Neural progenitor cell (in vitro differentiated cells): ENCODE results near the gene NEU2. TPM values are rescaled to one million over a fixed set of nuclear protein-coding genes. Genes with fewer than 3 reads are reported as not detected.

Experiments used
- DNase-seq: peaks from one replicate; pipeline ENCODE4 v3.0.0-alpha.2; 2016; ENCODE audit warnings: low spot score
- H2AFZ ChIP-seq: fragments of 200-600 bp; sonication (generic); replicated peaks from 2 replicates; pipeline ENCODE4 v1.6.1; 2016; ENCODE audit warnings: antibody characterized with exemption
- H3F3A ChIP-seq: fragments of 200-600 bp; sonication (generic); 2 replicates; pipeline ENCODE4 v1.6.1; 2016; ENCODE audit warnings: antibody characterized with exemption, low read depth
- H3K27ac ChIP-seq: fragments of 200-600 bp; sonication (generic); 2 replicates; pipeline ENCODE4 v1.5.1; 2016; ENCODE audit warnings: mild to moderate bottlenecking
- H3K27me3 ChIP-seq: fragments of 200-600 bp; sonication (generic); 2 replicates; pipeline ENCODE4 v1.6.1; 2016; ENCODE audit warnings: mild to moderate bottlenecking, moderate library complexity
- H3K36me3 ChIP-seq: fragments of 200-600 bp; sonication (generic); 2 replicates; pipeline ENCODE4 v1.5.1; 2016
- H3K4me1 ChIP-seq: fragments of 200-600 bp; sonication (generic); 2 replicates; pipeline ENCODE4 v1.6.1; 2016; ENCODE audit warnings: mixed run types
- H3K4me2 ChIP-seq: fragments of 200-600 bp; sonication (generic); 2 replicates; pipeline ENCODE4 v1.6.1; 2016
- H3K4me3 ChIP-seq: fragments of 200-600 bp; sonication (generic); 2 replicates; pipeline ENCODE4 v1.5.1; 2016
- H3K79me2 ChIP-seq: fragments of 200-600 bp; sonication (generic); 2 replicates; pipeline ENCODE4 v1.6.1; 2016; ENCODE audit warnings: low read depth
- H3K9ac ChIP-seq: fragments of 200-600 bp; sonication (generic); 2 replicates; pipeline ENCODE4 v1.6.1; 2016
- H3K9me3 ChIP-seq: fragments of 200-600 bp; sonication (generic); 2 replicates; pipeline ENCODE4 v1.5.1; 2016; ENCODE audit warnings: low read depth
- H4K20me1 ChIP-seq: fragments of 200-600 bp; sonication (generic); 2 replicates; pipeline ENCODE4 v1.6.1; 2016; ENCODE audit warnings: low read depth
- H3K27ac Mint-ChIP-seq: 3 replicates; pipeline ENCODE4 v1.8.0; 2021; ENCODE audit warnings: mixed read lengths
- H3K27me3 Mint-ChIP-seq: 2 replicates; pipeline ENCODE4 v1.8.0; 2022; ENCODE audit warnings: low read depth, mild to moderate bottlenecking, inconsistent platforms, moderate library complexity, mixed read lengths; ENCODE audit not compliant: insufficient read depth
- H3K36me3 Mint-ChIP-seq: 3 replicates; pipeline ENCODE4 v1.8.0; 2021; ENCODE audit warnings: mixed read lengths
- H3K4me1 Mint-ChIP-seq: 3 replicates; pipeline ENCODE4 v1.8.0; 2021; ENCODE audit warnings: mixed read lengths
- H3K4me3 Mint-ChIP-seq: 3 replicates; pipeline ENCODE4 v1.8.0; 2021; ENCODE audit warnings: mild to moderate bottlenecking, moderate library complexity, mixed read lengths
- H3K9me3 Mint-ChIP-seq: 3 replicates; pipeline ENCODE4 v1.8.0; 2020; ENCODE audit warnings: mixed read lengths
- CTCF ChIP-seq: fragments of 200-600 bp; sonication (generic); IDR thresholded peaks from 2 replicates; pipeline ENCODE4 v1.5.1; 2017; ENCODE audit warnings: antibody characterized with exemption, mild to moderate bottlenecking
- EZH2 ChIP-seq: fragments of 200-600 bp; sonication (generic); IDR thresholded peaks from 2 replicates; pipeline ENCODE4 v1.6.1; 2017; ENCODE audit warnings: antibody characterized with exemption, mild to moderate bottlenecking, moderate library complexity
- EZH2phosphoT487 ChIP-seq: fragments of 200-600 bp; sonication (generic); IDR thresholded peaks from 2 replicates; pipeline ENCODE4 v1.6.1; 2017; ENCODE audit warnings: antibody characterized with exemption
- total RNA-seq: library from RNA; depleted of rRNA; stranded (reverse); fragments of >200 nt; gene quantifications from 2 replicates; pipeline ENCODE4 v1.2.3, GENCODE V29; 2015; ENCODE audit warnings: low replicate concordance

NEU2 gene
- total RNA-seq, 1 donor from 2014 or later: not detected

GRCh38 chr2:233011268-233011650 lies 21.2 kb upstream of the NEU2 start:
- no peaks in the 10 kb centered on the region for H3K36me3 Mint-ChIP-seq
- no peaks in the 10 kb centered on the region for H3K9me3 ChIP-seq
- H3K4me3 Mint-ChIP-seq: no peak overlapping the region
- H3K4me3 ChIP-seq: no peak overlapping the region
- H3K27ac Mint-ChIP-seq: no peak overlapping the region
- H4K20me1 ChIP-seq: no peaks in the 10 kb centered on the region
- peaks cover 3% of the 10 kb centered on the region for H3K9me3 Mint-ChIP-seq
- H3K79me2 ChIP-seq: no peaks in the 10 kb centered on the region
- H3K27ac ChIP-seq: no peak overlapping the region
- no peaks in the 10 kb centered on the region for H3F3A ChIP-seq
- DNase-seq: no peak
- H3K27me3 Mint-ChIP-seq: peaks cover 6% of the 10 kb centered on the region
- no peak overlapping the region for H3K4me2 ChIP-seq
- H3K4me1 Mint-ChIP-seq: no peaks in the 10 kb centered on the region
- H3K36me3 ChIP-seq: no peaks in the 10 kb centered on the region
- no peak for TF ChIP-seq EZH2
- TF ChIP-seq EZH2phosphoT487: no peak
- no peak for TF ChIP-seq CTCF
- H3K4me1 ChIP-seq: no peaks in the 10 kb centered on the region
- no peaks in the 10 kb centered on the region for H3K27me3 ChIP-seq
- no peak overlapping the region for H2AFZ ChIP-seq
- no peak overlapping the region for H3K9ac ChIP-seq

GRCh38 chr2:233011702-233012131 lies 20.8 kb upstream of the NEU2 start:
- Histone ChIP-seq H3K9ac (no peak overlapping the region), H4K20me1 (no peaks in the 10 kb centered on the region), H3K4me3 (no peak overlapping the region), H3F3A (no peaks in the 10 kb centered on the region), H3K4me1 (no peaks in the 10 kb centered on the region), H2AFZ (no peak overlapping the region), H3K79me2 (no peaks in the 10 kb centered on the region), H3K27ac (no peak overlapping the region), H3K36me3 (no peaks in the 10 kb centered on the region), H3K27me3 (no peaks in the 10 kb centered on the region), H3K4me2 (no peak overlapping the region), H3K9me3 (no peaks in the 10 kb centered on the region)
- no peak overlapping the region for H3K4me3 Mint-ChIP-seq
- H3K27me3 Mint-ChIP-seq: peaks cover 3% of the 10 kb centered on the region
- H3K27ac Mint-ChIP-seq: no peak overlapping the region
- H3K9me3 Mint-ChIP-seq: peaks cover 3% of the 10 kb centered on the region
- TF ChIP-seq EZH2 (no peak), CTCF (no peak), EZH2phosphoT487 (no peak)
- no peaks in the 10 kb centered on the region for H3K4me1 Mint-ChIP-seq
- H3K36me3 Mint-ChIP-seq: no peaks in the 10 kb centered on the region
- DNase-seq: no peak

DNA sequence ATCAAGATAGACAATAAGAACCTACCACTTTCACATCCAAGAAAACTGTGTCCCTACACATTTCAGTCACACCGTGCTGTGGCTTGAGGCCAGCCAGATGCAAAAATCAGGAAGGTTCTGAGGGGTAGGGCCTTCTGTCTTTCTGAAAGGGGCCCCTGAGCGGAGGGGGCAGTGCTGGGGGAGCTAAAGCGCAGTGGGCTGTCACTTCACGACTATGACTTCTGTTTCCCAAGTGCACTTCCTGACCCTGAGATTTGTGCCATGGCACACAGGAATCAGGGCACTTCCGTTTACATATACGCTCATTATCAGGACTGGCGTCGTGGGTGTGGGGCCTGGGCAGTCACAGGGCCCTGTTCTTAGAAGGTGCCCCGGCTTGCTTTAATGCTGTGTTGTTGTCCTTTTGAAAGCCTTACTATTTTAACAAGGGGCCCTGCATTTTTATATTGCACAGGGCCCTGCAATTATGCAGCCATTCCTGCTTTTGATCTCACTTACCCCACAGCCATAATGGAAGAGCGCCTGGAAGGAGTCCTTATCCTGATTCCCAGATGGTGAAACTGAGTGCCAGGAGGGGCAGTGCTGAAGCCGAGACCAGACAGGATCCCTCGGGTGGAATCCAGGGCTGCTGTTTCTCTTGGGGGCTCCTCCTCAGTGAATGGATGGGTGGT lies 20.0 kb upstream of the NEU2 start:
- no peak overlapping the region for H3K27ac Mint-ChIP-seq
- no peak overlapping the region for H3K4me3 ChIP-seq
- peaks cover 4% of the 10 kb centered on the region for H3K9me3 Mint-ChIP-seq

GRCh38 chr2:233013027-233013461 lies 19.4 kb upstream of the NEU2 start, which contains the start of gene NGEF:
Gene NGEF, minus strand, starts transcription at chr2:233013256. Its CDS starts 38,366 bp downstream, at chr2:232974890.
- Histone ChIP-seq H3K4me1 (no peaks in the 10 kb centered on the region), H3K4me2 (no peak within 1 kb of the TSS), H3K79me2 (no peaks in the 10 kb centered on the region), H3K9me3 (no peaks in the 10 kb centered on the region), H4K20me1 (no peaks in the 10 kb centered on the region), H3K27me3 (no peaks in the 10 kb centered on the region), H3K27ac (no peak within 1 kb of the TSS), H2AFZ (no peak within 1 kb of the TSS), H3K4me3 (no peak within 1 kb of the TSS), H3K36me3 (no peaks in the 10 kb centered on the region), H3K9ac (no peak within 1 kb of the TSS), H3F3A (no peaks in the 10 kb centered on the region)
- no peak for TF ChIP-seq EZH2phosphoT487
- TF ChIP-seq EZH2: no peak
- Mint-ChIP-seq H3K27ac (no peak within 1 kb of the TSS), H3K9me3 (peaks cover 6% of the 10 kb centered on the region), H3K36me3 (no peaks in the 10 kb centered on the region), H3K27me3 (peaks cover 3% of the 10 kb centered on the region), H3K4me3 (no peak within 1 kb of the TSS), H3K4me1 (no peaks in the 10 kb centered on the region)
- no peak for DNase-seq

More for the DNA sequence above, 20.0 kb upstream of the NEU2 start:
- Mint-ChIP-seq H3K4me1 (no peaks in the 10 kb centered on the region), H3K27me3 (peaks cover 3% of the 10 kb centered on the region), H3K4me3 (no peak overlapping the region), H3K36me3 (no peaks in the 10 kb centered on the region)
- Histone ChIP-seq H3K9ac (no peak overlapping the region), H3K4me1 (no peaks in the 10 kb centered on the region), H3K4me2 (no peak overlapping the region), H3K79me2 (no peaks in the 10 kb centered on the region), H3F3A (no peaks in the 10 kb centered on the region), H3K36me3 (no peaks in the 10 kb centered on the region), H3K9me3 (no peaks in the 10 kb centered on the region), H3K27me3 (no peaks in the 10 kb centered on the region), H4K20me1 (no peaks in the 10 kb centered on the region), H3K27ac (no peak overlapping the region), H2AFZ (no peak overlapping the region)
- TF ChIP-seq EZH2phosphoT487 (no peak), EZH2 (no peak)
- DNase-seq: no peak
